GM12878 (cell line): ENCODE measurements around the gene MYL3. TPM values are rescaled to one million over a fixed set of nuclear protein-coding genes. Genes with fewer than 3 reads are reported as not detected.

Source experiments
- ATAC-seq: fragments of 200-7000 bp; cut with Tn5 transposase; 3 replicates; pipeline ENCODE4 v1.9.1; 2020; ENCODE audit warnings: mild to moderate bottlenecking, moderate library complexity
- BruUV-seq: library from RNA; stranded (reverse); fragments of 400-500 nt; replicated peaks from 2 replicates; lab custom pipeline; 2021; lab: Mats Ljungman, UMichigan
- CTCF ChIA-PET: fragments of 300-600 bp; sonication (Branson Sonifier 250); formaldehyde crosslinking; extraction: SDS; loops from one replicate; lab custom pipeline; 2021; ENCODE audit warnings: inconsistent platforms; lab: Yijun Ruan, JAX
- POLR2A ChIA-PET: fragments of 350-600 bp; formaldehyde crosslinking; extraction: SDS; loops from one replicate; lab custom pipeline; 2021; ENCODE audit warnings: inconsistent platforms; lab: Charles Lee
- RAD21 ChIA-PET: fragments of 300-600 bp; sonication (Branson Sonifier 250); formaldehyde crosslinking; loops from one replicate; lab custom pipeline; 2023; ENCODE audit warnings: antibody characterized with exemption; ENCODE audit not compliant: unreplicated experiment; lab: Charles Lee
- SMC1A ChIA-PET: fragments of 300-600 bp; sonication (Branson Sonifier 250); formaldehyde crosslinking; loops from one replicate; lab custom pipeline; 2023; ENCODE audit not compliant: unreplicated experiment, uncharacterized antibody; lab: Charles Lee
- DNase-seq: peaks from one replicate; pipeline ENCODE4 v3.0.0-alpha.2; 2011; ENCODE audit warnings: low read depth, low spot score
- FAIRE-seq: peaks from 3 replicates; lab custom pipeline; 2011; peaks lifted over from hg19 to GRCh38; lab: Jason Lieb, UNC
- H2AFZ ChIP-seq: 2 replicates; pipeline ENCODE4 v1.6.0; 2011; ENCODE audit warnings: low read depth, low read length, control low read depth; ENCODE audit not compliant: control insufficient read depth
- H3K27ac ChIP-seq: 2 replicates; pipeline ENCODE4 v1.5.1; 2011; ENCODE audit warnings: control low read depth; ENCODE audit not compliant: control insufficient read depth, insufficient read depth
- H3K27me3 ChIP-seq, 2 experiments: replicated peaks in 1 of 2; 2 replicates each; pipeline versions ENCODE4 v1.6.0 to v1.6.1; 2011; ENCODE audit warnings: low read length in 1 of 2; ENCODE audit not compliant: control insufficient read depth in 2 of 2, insufficient read depth in 2 of 2
- H3K36me3 ChIP-seq, 2 experiments: 2 replicates each; pipeline ENCODE4 v1.5.1; 2011; ENCODE audit warnings: low read length in 1 of 2; ENCODE audit not compliant: control insufficient read depth in 2 of 2, insufficient read depth in 2 of 2
- H3K4me1 ChIP-seq: 2 replicates; pipeline ENCODE4 v1.6.1; 2011; ENCODE audit warnings: mild to moderate bottlenecking, low read length, moderate library complexity, mixed read lengths; ENCODE audit not compliant: control insufficient read depth, insufficient read depth
- H3K4me2 ChIP-seq: 2 replicates; pipeline ENCODE4 v1.6.0; 2011; ENCODE audit warnings: control low read depth; ENCODE audit not compliant: control insufficient read depth, insufficient read depth
- H3K4me3 ChIP-seq: fragments of 200-600 bp; sonication (generic); 2 replicates; pipeline ENCODE4 v1.5.1; 2016
- H3K79me2 ChIP-seq: 2 replicates; pipeline ENCODE4 v1.6.0; 2011; ENCODE audit warnings: low read length; ENCODE audit not compliant: control insufficient read depth, insufficient read depth
- H3K9ac ChIP-seq: 2 replicates; pipeline ENCODE4 v1.8.0; 2011; ENCODE audit warnings: low read length, control low read depth, mixed read lengths; ENCODE audit not compliant: control insufficient read depth, insufficient read depth
- H3K9me3 ChIP-seq: replicated peaks from 3 replicates; pipeline ENCODE4 v1.5.1; 2011; ENCODE audit warnings: mild to moderate bottlenecking, low read length; ENCODE audit not compliant: control insufficient read depth, insufficient read depth
- H4K20me1 ChIP-seq: 2 replicates; pipeline ENCODE4 v1.6.0; 2011; ENCODE audit not compliant: control insufficient read depth, insufficient read depth
- BHLHE40 ChIP-seq, 2 experiments: fragments of 450-650 bp in 1 of 2; IDR thresholded peaks; 2 replicates each; pipeline ENCODE4 v1.6.1; 2011 to 2017; ENCODE audit warnings: low read depth in 2 of 2, borderline replicate concordance in 1 of 2, improper control_type of control experiment in 1 of 2, low read length in 1 of 2, mild to moderate bottlenecking in 1 of 2
- CREB1 ChIP-seq: IDR thresholded peaks from 2 replicates; pipeline ENCODE4 v1.6.1; 2012; ENCODE audit warnings: low read depth, mild to moderate bottlenecking, inconsistent platforms
- DPF2 ChIP-seq: fragments of 450-650 bp; IDR thresholded peaks from 2 replicates; pipeline ENCODE4 v1.6.1; 2017; ENCODE audit warnings: mild to moderate bottlenecking
- JUNB ChIP-seq: IDR thresholded peaks from 2 replicates; pipeline ENCODE4 v1.6.1; 2016; ENCODE audit warnings: antibody characterized with exemption, mild to moderate bottlenecking
- MEF2A ChIP-seq: IDR thresholded peaks from 2 replicates; pipeline ENCODE4 v1.6.1; 2011; ENCODE audit warnings: low read depth, mild to moderate bottlenecking, low read length, moderate library complexity; ENCODE audit not compliant: insufficient read depth
- MEF2B ChIP-seq: fragments of 450-650 bp; IDR thresholded peaks from 2 replicates; pipeline ENCODE4 v1.6.1; 2018; ENCODE audit warnings: mild to moderate bottlenecking, moderate library complexity; ENCODE audit not compliant: partially characterized antibody, poor library complexity, severe bottlenecking
- MTA2 ChIP-seq: fragments of 450-650 bp; IDR thresholded peaks from 2 replicates; pipeline ENCODE4 v1.6.1; 2016; ENCODE audit warnings: low read depth, mild to moderate bottlenecking, moderate library complexity
- NKRF ChIP-seq: fragments of 450-650 bp; conservative IDR thresholded peaks from 2 replicates; pipeline ENCODE4 v1.6.1; 2017; ENCODE audit warnings: mild to moderate bottlenecking, moderate library complexity
- PKNOX1 ChIP-seq: fragments of 450-650 bp; IDR thresholded peaks from 2 replicates; pipeline ENCODE4 v1.6.1; 2016; ENCODE audit warnings: mild to moderate bottlenecking
- SPI1 ChIP-seq: IDR thresholded peaks from 2 replicates; pipeline ENCODE4 v1.6.1; 2011; ENCODE audit warnings: low read depth, mild to moderate bottlenecking, low read length, moderate library complexity, borderline replicate concordance; ENCODE audit not compliant: insufficient read depth
- TAF1 ChIP-seq: IDR thresholded peaks from 2 replicates; pipeline ENCODE4 v1.6.1; 2011; ENCODE audit warnings: mild to moderate bottlenecking, low read depth, low read length, borderline replicate concordance
- ZBTB40 ChIP-seq: fragments of 450-650 bp; IDR thresholded peaks from 2 replicates; pipeline ENCODE4 v1.6.1; 2016; ENCODE audit warnings: mild to moderate bottlenecking, moderate library complexity, borderline replicate concordance
- ZNF622 ChIP-seq: fragments of 450-650 bp; IDR thresholded peaks from 2 replicates; pipeline ENCODE4 v1.6.1; 2017; ENCODE audit warnings: mild to moderate bottlenecking, inconsistent platforms
- ZSCAN29 ChIP-seq: fragments of 450-650 bp; IDR thresholded peaks from 2 replicates; pipeline ENCODE4 v1.6.1; 2017; ENCODE audit warnings: mild to moderate bottlenecking, moderate library complexity
- ZZZ3 ChIP-seq: IDR thresholded peaks from 2 replicates; pipeline ENCODE4 v1.6.1; 2011; ENCODE audit warnings: low read depth; ENCODE audit not compliant: control insufficient read depth, insufficient read length
- WGBS: methylation state at CpG from one replicate; pipeline ENCODE4 v1.1.6; 2016; ENCODE audit warnings: low lambda C conversion rate; ENCODE audit not compliant: insufficient replicate concordance, insufficient coverage; ENCODE audit errors: missing lambda C conversion rate; 5-methylcytosine and 5-hydroxymethylcytosine counted together
- in situ Hi-C: fragments of 300-500 bp; cut with MboI; formaldehyde crosslinking; loops from 9 replicates; pipeline ENCODE4 v1.14.3; 2018; ENCODE audit warnings: mixed read lengths
- intact Hi-C: fragments of 100-400 bp; cut with micrococcal nuclease; formaldehyde crosslinking; loops from one replicate; pipeline ENCODE4 v1.14.2; 2022; ENCODE audit not compliant: unreplicated experiment
- polyA plus RNA-seq, 11 experiments: library from polyadenylated mRNA; depleted of rRNA in 4 of 11; unstranded in 6 of 11; stranded (reverse) in 5 of 11; fragments of >200 nt; fragmentation: Nextera tagmentation in 4 of 11; fragmentation: Illumina TruSeq in 1 of 11; extraction: Ambion mirVana in 4 of 11; extraction: Trizol in 1 of 11; gene quantifications; 1 replicate in 1 of 11; 2 replicates in 10 of 11; pipeline versions ENCODE4 v1.2.1 to v1.2.3, GENCODE V29; 2011 to 2016; ENCODE audit warnings: inconsistent platforms in 2 of 11, missing spikeins in 2 of 11, low read depth in 1 of 11
- total RNA-seq, 4 experiments: library from RNA; depleted of rRNA in 3 of 4; stranded (reverse); fragments of >200 nt in 3 of 4; fragmentation: Illumina TruSeq in 1 of 4; extraction: Trizol in 1 of 4; gene quantifications; 2 replicates each; pipeline versions ENCODE4 v1.2.1 to v1.2.3, GENCODE V29; 2013 to 2021

Gene MYL3
- total and polyA plus RNA-seq, 10 of the 15 experiments (the other 5 are each of a cell fraction or from before 2014, with no cell fraction given): 0.40 TPM; not detected in 9

GRCh38 chr3:46874430-46874829, 11.2 kb upstream of the MYL3 start:
- CTCF ChIA-PET: interaction anchor here (1.5 kb wide), 1 partner anchor 21 kb away, joined by 8 read pairs; no protein-coding TSS in a partner anchor
- FAIRE-seq (no peak), ATAC-seq (no peak), DNase-seq (no peak)
- Histone ChIP-seq H2AFZ (no peak overlapping the region), H3K27me3 (no peaks in the 10 kb centered on the region; a peak in 1 of 4 replicates), H3K4me2 (no peak overlapping the region), H3K4me3 (no peak overlapping the region), H3K79me2 (no peaks in the 10 kb centered on the region), H3K4me1 (peaks cover 7% of the 10 kb centered on the region), H3K9ac (no peak overlapping the region), H3K9me3 (no peaks in the 10 kb centered on the region), H4K20me1 (no peaks in the 10 kb centered on the region), H3K27ac (no peak overlapping the region), H3K36me3 (no peaks in the 10 kb centered on the region)
- intact Hi-C loops: no loop called here
- SMC1A ChIA-PET: interaction anchor here (1.3 kb wide), 1 partner anchor 21 kb away, joined by 3 read pairs; no protein-coding TSS in a partner anchor
- in situ Hi-C loops: no loop called here
- WGBS: 2% methylated on average over 18 of the region's 18 CpGs
- POLR2A ChIA-PET: interaction anchor here (0.9 kb wide), 1 partner anchor 9 kb away, joined by 3 read pairs; no protein-coding TSS in a partner anchor
- RAD21 ChIA-PET: interaction anchor here (1.7 kb wide), 1 partner anchor 20 kb away, joined by 5 read pairs; no protein-coding TSS in a partner anchor
- BruUV-seq: no TSS peak
- TF ChIP-seq ZZZ3 (no peak), SPI1 (no peak), ZBTB40 (no peak), PKNOX1 (no peak), DPF2 (no peak), ZNF622 (no peak), TAF1 (no peak), NKRF (no peak), BHLHE40 (IDR thresholded peaks at IDR 0.05; ENCODE audit: borderline replicate concordance in 1 of 2, low read depth in 2 of 2, low read length in 1 of 2) (peak; percentile 28 to 35; a peak in 1 of 4 replicates), MEF2A (no peak), ZSCAN29 (no peak), MTA2 (no peak), CREB1 (0 out of 2 replicates have a peak, but pooled peaks have one; percentile 11), JUNB (no peak), MEF2B (peak; percentile 45)
